Neural progenitor cell (in vitro differentiated cells): ENCODE results near the gene LRIG3.

Experiments used
- EZH2 ChIP-seq: fragments of 200-600 bp; sonication (generic); IDR thresholded peaks from 2 replicates; pipeline ENCODE4 v1.6.1; 2017; ENCODE audit warnings: antibody characterized with exemption, mild to moderate bottlenecking, moderate library complexity
- EZH2phosphoT487 ChIP-seq: fragments of 200-600 bp; sonication (generic); IDR thresholded peaks from 2 replicates; pipeline ENCODE4 v1.6.1; 2017; ENCODE audit warnings: antibody characterized with exemption
- TF ChIP-seq, protein P1 (sequence below): fragments of 200-600 bp; sonication (generic); IDR thresholded peaks from 2 replicates; pipeline ENCODE4 v1.5.1; 2017; ENCODE audit warnings: antibody characterized with exemption, mild to moderate bottlenecking

DNA sequence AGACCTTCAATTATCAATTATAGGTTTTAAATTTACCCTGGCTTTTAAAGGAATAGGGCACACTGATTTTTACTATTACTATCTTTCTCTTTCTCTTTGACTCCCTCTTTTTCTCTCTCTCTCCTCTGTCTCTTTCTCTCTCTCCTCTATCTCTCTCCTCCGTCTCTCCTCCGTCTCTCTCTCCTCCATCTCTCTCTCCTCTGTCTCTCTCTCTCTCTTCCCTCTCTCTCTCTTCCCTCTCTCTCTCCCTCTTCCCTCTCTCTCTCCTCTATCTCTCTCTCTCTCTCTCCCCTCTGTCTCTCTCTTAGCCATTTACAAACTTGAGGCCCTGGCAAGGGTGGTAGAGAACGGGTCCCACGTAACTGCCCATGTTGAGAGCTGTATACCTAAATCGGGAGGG is 62.3 kb downstream of the LRIG3 start:
- TF ChIP-seq, protein P1, sequence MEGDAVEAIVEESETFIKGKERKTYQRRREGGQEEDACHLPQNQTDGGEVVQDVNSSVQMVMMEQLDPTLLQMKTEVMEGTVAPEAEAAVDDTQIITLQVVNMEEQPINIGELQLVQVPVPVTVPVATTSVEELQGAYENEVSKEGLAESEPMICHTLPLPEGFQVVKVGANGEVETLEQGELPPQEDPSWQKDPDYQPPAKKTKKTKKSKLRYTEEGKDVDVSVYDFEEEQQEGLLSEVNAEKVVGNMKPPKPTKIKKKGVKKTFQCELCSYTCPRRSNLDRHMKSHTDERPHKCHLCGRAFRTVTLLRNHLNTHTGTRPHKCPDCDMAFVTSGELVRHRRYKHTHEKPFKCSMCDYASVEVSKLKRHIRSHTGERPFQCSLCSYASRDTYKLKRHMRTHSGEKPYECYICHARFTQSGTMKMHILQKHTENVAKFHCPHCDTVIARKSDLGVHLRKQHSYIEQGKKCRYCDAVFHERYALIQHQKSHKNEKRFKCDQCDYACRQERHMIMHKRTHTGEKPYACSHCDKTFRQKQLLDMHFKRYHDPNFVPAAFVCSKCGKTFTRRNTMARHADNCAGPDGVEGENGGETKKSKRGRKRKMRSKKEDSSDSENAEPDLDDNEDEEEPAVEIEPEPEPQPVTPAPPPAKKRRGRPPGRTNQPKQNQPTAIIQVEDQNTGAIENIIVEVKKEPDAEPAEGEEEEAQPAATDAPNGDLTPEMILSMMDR: no peak
- TF ChIP-seq EZH2: no peak
- TF ChIP-seq EZH2phosphoT487: no peak
